Upper lobe of left lung (tissue), 6 donors: ENCODE results near the gene DHRS4L2. TPM values are rescaled to one million over a fixed set of nuclear protein-coding genes. Genes with fewer than 3 reads are reported as not detected.

Experiments used
- ATAC-seq, 2 donors: fragments of 200-7000 bp; cut with Tn5 transposase; one replicate each; pipeline ENCODE4 v1.9.1; 2022; ENCODE audit warnings: mild to moderate bottlenecking in 2 of 2, moderate library complexity in 2 of 2; ENCODE audit not compliant: low FRiP score in 2 of 2
- DNase-seq, 2 donors: peaks; one replicate each; pipeline ENCODE4 v3.0.0-alpha.2; 2019 to 2020
- H3K27ac ChIP-seq, 4 donors: fragments of 200-600 bp; sonication (generic); one replicate each; pipeline ENCODE4 v1.5.1; 2016 to 2019
- H3K27me3 ChIP-seq, 4 donors: fragments of 200-600 bp; sonication (generic); one replicate each; pipeline ENCODE4 v1.5.1; 2017 to 2019
- H3K36me3 ChIP-seq, 4 donors: fragments of 200-600 bp; sonication (generic); one replicate each; pipeline ENCODE4 v1.5.1; 2016 to 2019
- H3K4me1 ChIP-seq, 4 donors: fragments of 200-600 bp; sonication (generic); one replicate each; pipeline ENCODE4 v1.5.1; 2018 to 2019
- H3K4me3 ChIP-seq, 4 donors: fragments of 200-600 bp; sonication (generic); one replicate each; pipeline ENCODE4 v1.5.1; 2017 to 2019; ENCODE audit warnings: mild to moderate bottlenecking in 2 of 4, moderate library complexity in 1 of 4
- H3K9me3 ChIP-seq, 4 donors: fragments of 200-600 bp; sonication (generic); one replicate each; pipeline ENCODE4 v1.5.1; 2018 to 2019
- CTCF ChIP-seq, 6 experiments: fragments of 450-650 bp in 4 of 6; fragments of 200-600 bp in 2 of 6; sonication (generic) in 2 of 6; IDR thresholded peaks; one replicate each; pipeline ENCODE4 v1.5.1; 2016 to 2019; ENCODE audit warnings: antibody characterized with exemption in 6 of 6
- EP300 ChIP-seq, 4 donors: sonication (generic); formaldehyde crosslinking; IDR thresholded peaks; one replicate each; pipeline ENCODE4 v1.5.1; 2017; ENCODE audit warnings: antibody characterized with exemption in 4 of 4, control low read depth in 2 of 4
- POLR2A ChIP-seq, 4 donors: fragments of 450-650 bp; IDR thresholded peaks; one replicate each; pipeline ENCODE4 v1.5.1; 2016 to 2017; ENCODE audit warnings: antibody characterized with exemption in 4 of 4, mild to moderate bottlenecking in 2 of 4
- POLR2AphosphoS5 ChIP-seq, 2 donors: sonication (generic); formaldehyde crosslinking; IDR thresholded peaks; one replicate each; pipeline ENCODE4 v1.5.1; 2017; ENCODE audit warnings: antibody characterized with exemption in 2 of 2
- WGBS, 2 donors: methylation state at CpG; one replicate each; pipeline ENCODE4 v1.1.5; 2017 to 2018; 5-methylcytosine and 5-hydroxymethylcytosine counted together
- total RNA-seq, 6 donors: library from RNA; depleted of rRNA in 4 of 6; stranded (reverse); fragments of >200 nt in 4 of 6; gene quantifications; one replicate each; pipeline versions ENCODE4 v1.1.0 to v1.2.1, GENCODE V29; 2016 to 2021
- donor health status: DM: no; HTN: no; CAD: no; lungs with moderate emphysema.
- donor health status: DM: no; HTN: yes; CAD: no; lungs with severe emphysema.

DHRS4L2 gene
- total RNA-seq, 6 donors from 2014 or later = 13.2 to 27.4 (median 18.2) TPM

- peaks cover 0 to 1% (median 0%) of the 10 kb centered on the region in 4 donors for H3K27me3 ChIP-seq
- DNase-seq = peak in 1 of 2 donors; percentile 9
- H3K4me1 ChIP-seq = peaks cover 14 to 20% (median 17%) of the 10 kb centered on the region in 4 donors
- H3K27ac ChIP-seq = no peak overlapping the region
- WGBS, 2 donors = 46 to 61% methylated on average over 13 to 20 of the region's 20 CpGs
- TF ChIP-seq EP300 (IDR thresholded peaks at IDR 0.05) (no peak), POLR2A (IDR thresholded peaks at IDR 0.05) (no peak), CTCF (IDR thresholded peaks at IDR 0.05) (no peak), POLR2AphosphoS5 (IDR thresholded peaks at IDR 0.05) (no peak)
- ATAC-seq = no peak
- peak overlapping the region in 3 of 4 donors; percentile 62 to 93 (median 80) for H3K4me3 ChIP-seq
- H3K36me3 ChIP-seq = no peaks in the 10 kb centered on the region
- H3K9me3 ChIP-seq = no peaks in the 10 kb centered on the region
Observed at GRCh38 chr14:24052656-24053547, 64.2 kb downstream of the DHRS4L2 start.

GRCh38 chr14:24053548-24054323, 65.0 kb downstream of the DHRS4L2 start:
- H3K27me3 ChIP-seq = peaks cover 0 to 1% (median 0%) of the 10 kb centered on the region in 4 donors
- no peak for ATAC-seq
- no peak overlapping the region for H3K27ac ChIP-seq
- no peak overlapping the region for H3K4me3 ChIP-seq
- WGBS, 2 donors = 76 to 83% methylated on average over 8 to 10 of the region's 10 CpGs
- no peaks in the 10 kb centered on the region for H3K36me3 ChIP-seq
- TF ChIP-seq CTCF (IDR thresholded peaks at IDR 0.05) (no peak), EP300 (IDR thresholded peaks at IDR 0.05) (no peak), POLR2AphosphoS5 (IDR thresholded peaks at IDR 0.05) (no peak), POLR2A (IDR thresholded peaks at IDR 0.05) (no peak)
- DNase-seq = peak in 1 of 2 donors; percentile 10
- no peaks in the 10 kb centered on the region for H3K9me3 ChIP-seq
- peaks cover 14 to 22% (median 18%) of the 10 kb centered on the region in 4 donors for H3K4me1 ChIP-seq

GRCh38 chr14:24054324-24054641, 65.6 kb downstream of the DHRS4L2 start:
- 93 to 96% methylated on average over 3 to 6 of the region's 6 CpGs for WGBS, 2 donors
- Histone ChIP-seq H3K4me3 (no peak overlapping the region), H3K9me3 (no peaks in the 10 kb centered on the region), H3K27me3 (peaks cover 0 to 1% (median 0%) of the 10 kb centered on the region in 4 donors), H3K27ac (no peak overlapping the region), H3K4me1 (peaks cover 14 to 22% (median 18%) of the 10 kb centered on the region in 4 donors), H3K36me3 (no peaks in the 10 kb centered on the region)
- peak in 1 of 2 donors; percentile 10 for DNase-seq
- TF ChIP-seq EP300 (IDR thresholded peaks at IDR 0.05) (no peak), CTCF (IDR thresholded peaks at IDR 0.05) (no peak), POLR2A (IDR thresholded peaks at IDR 0.05) (no peak), POLR2AphosphoS5 (IDR thresholded peaks at IDR 0.05) (no peak)
- ATAC-seq = no peak

GRCh38 chr14:24054646-24055045, 65.9 kb downstream of the DHRS4L2 start:
- TF ChIP-seq CTCF (IDR thresholded peaks at IDR 0.05) = no peak
- no peak for TF ChIP-seq POLR2AphosphoS5 (IDR thresholded peaks at IDR 0.05)
- TF ChIP-seq EP300 (IDR thresholded peaks at IDR 0.05) = no peak
- TF ChIP-seq POLR2A (IDR thresholded peaks at IDR 0.05) = no peak
- 91 to 96% methylated on average over 6 to 9 of the region's 9 CpGs for WGBS, 2 donors
- H3K36me3 ChIP-seq = no peaks in the 10 kb centered on the region
- no peak overlapping the region for H3K4me3 ChIP-seq
- H3K9me3 ChIP-seq = no peaks in the 10 kb centered on the region
- ATAC-seq (no peak), DNase-seq (peak in 1 of 2 donors; percentile 9)
- H3K27me3 ChIP-seq = peaks cover 0 to 1% (median 0%) of the 10 kb centered on the region in 4 donors
- H3K4me1 ChIP-seq = peaks cover 14 to 22% (median 18%) of the 10 kb centered on the region in 4 donors
- H3K27ac ChIP-seq = no peak overlapping the region

Other genes with a start within 250 kb of the DHRS4L2 start
- gene DHRS4, start 35.2 kb upstream of the DHRS4L2 start, total RNA-seq = 10 to 100 TPM; 30.3 to 57.9 (median 33.8) TPM
- 10 to 100 TPM in 1 of 6 donors, 1 to 10 TPM in 3, under 1 TPM in 2; 0.39 to 15.7 (median 1.2) TPM for gene CARMIL3, start 63.1 kb downstream of the DHRS4L2 start, total RNA-seq
- gene CPNE6, start 82.6 kb downstream of the DHRS4L2 start, total RNA-seq = not detected
- 10 to 100 TPM; 27.2 to 70.3 (median 34.9) TPM for gene PCK2, start 105.4 kb downstream of the DHRS4L2 start, total RNA-seq
- 100 to 1,000 TPM in 2 of 6 donors, 10 to 100 TPM in 4; 68.4 to 138 (median 95.0) TPM for gene DCAF11, start 125.8 kb downstream of the DHRS4L2 start, total RNA-seq
- gene NRL, start 126.0 kb downstream of the DHRS4L2 start, total RNA-seq = 1 to 10 TPM; 2.6 to 9.8 (median 4.4) TPM
- under 1 TPM in 4 of 6 donors, not detected in 2; 0.63 to 0.89 (median 0.82) TPM for gene FITM1, start 141.7 kb downstream of the DHRS4L2 start, total RNA-seq
- 100 to 1,000 TPM in 5 of 6 donors, 10 to 100 TPM in 1; 56.6 to 206 (median 142) TPM for gene PSME1, start 147.3 kb downstream of the DHRS4L2 start, total RNA-seq
- 10 to 100 TPM in 5 of 6 donors, 1 to 10 TPM in 1; 8.6 to 13.8 (median 12.0) TPM for gene EMC9, start 152.7 kb downstream of the DHRS4L2 start, total RNA-seq
- 100 to 1,000 TPM in 3 of 6 donors, 10 to 100 TPM in 3; 58.5 to 144 (median 84.4) TPM for gene PSME2, start 157.7 kb downstream of the DHRS4L2 start, total RNA-seq
- gene RNF31, start 158.6 kb downstream of the DHRS4L2 start, total RNA-seq = 100 to 1,000 TPM in 2 of 6 donors, 10 to 100 TPM in 4; 52.1 to 173 (median 63.9) TPM
- 100 to 1,000 TPM in 3 of 6 donors, 10 to 100 TPM in 3; 78.2 to 192 (median 107) TPM for gene IRF9, start 172.3 kb downstream of the DHRS4L2 start, total RNA-seq
- 10 to 100 TPM; 16.0 to 76.5 (median 29.4) TPM for gene REC8, start 183.2 kb downstream of the DHRS4L2 start, total RNA-seq
- gene IPO4, start 199.9 kb downstream of the DHRS4L2 start, total RNA-seq = 10 to 100 TPM; 20.8 to 50.3 (median 35.2) TPM
- gene TM9SF1, start 206.5 kb downstream of the DHRS4L2 start, total RNA-seq = 10 to 100 TPM; 15.7 to 75.4 (median 53.8) TPM
- 1 to 10 TPM in 1 of 6 donors, not detected in 5; 1.3 TPM for gene TSSK4, start 216.8 kb downstream of the DHRS4L2 start, total RNA-seq
- gene CHMP4A, start 224.6 kb downstream of the DHRS4L2 start, total RNA-seq = 100 to 1,000 TPM in 1 of 6 donors, 10 to 100 TPM in 5; 39.9 to 112 (median 61.5) TPM
- gene MDP1, start 227.1 kb downstream of the DHRS4L2 start, total RNA-seq = 10 to 100 TPM in 4 of 6 donors, 1 to 10 TPM in 2; 8.1 to 21.1 (median 12.7) TPM
- gene NEDD8, start 243.4 kb downstream of the DHRS4L2 start, total RNA-seq = 100 to 1,000 TPM in 4 of 6 donors, 10 to 100 TPM in 2; 39.8 to 144 (median 121) TPM
- 10 to 100 TPM; 26.2 to 76.9 (median 47.2) TPM for gene GMPR2, start 244.0 kb downstream of the DHRS4L2 start, total RNA-seq